ENCODE measurements around the gene MMP14. TPM values are rescaled to one million over a fixed set of nuclear protein-coding genes. Genes with fewer than 3 reads are reported as not detected.

MMP14 gene
- total and polyA plus RNA-seq, 2 of the 13 experiments (the other 11 are each of a cell fraction or from before 2014, with no cell fraction given) = 5.2 to 9.8 TPM

GRCh38 chr14:22821193-22822015 is 15.0 kb upstream of the MMP14 start (continued):
- TF ChIP-seq ZNF292 (CRISPR knock-in tag; IDR thresholded peaks at IDR 0.05; ENCODE audit: borderline replicate concordance, low read depth) (peak; percentile 33; the same call in 1 of the 2 replicates), JARID2 (CRISPR knock-in tag; IDR thresholded peaks at IDR 0.05; ENCODE audit: insufficient replicate concordance) (peak; percentile 94), ZNF225 (CRISPR knock-in tag; IDR thresholded peaks at IDR 0.05) (peak; percentile 97), TBP (CRISPR knock-in tag; IDR thresholded peaks at IDR 0.05) (no peak), HNF4G (IDR thresholded peaks at IDR 0.05; ENCODE audit: borderline replicate concordance, low read depth, low read length) (no peak), HNF4G (CRISPR knock-in tag; IDR thresholded peaks at IDR 0.05; ENCODE audit: borderline replicate concordance, low read depth) (no peak), ZNF724P (CRISPR knock-in tag; IDR thresholded peaks at IDR 0.05; ENCODE audit: borderline replicate concordance) (peak; percentile 86), THAP9 (CRISPR knock-in tag; IDR thresholded peaks at IDR 0.05; ENCODE audit: borderline replicate concordance) (peak; percentile 85), ZBTB20 (CRISPR knock-in tag; IDR thresholded peaks at IDR 0.05; ENCODE audit: borderline replicate concordance, low read depth) (peak; percentile 80; the same call in 1 of the 2 replicates), ZNF781 (CRISPR knock-in tag; IDR thresholded peaks at IDR 0.05; ENCODE audit: borderline replicate concordance, not compliant biosample characterization) (no peak), RBAK (CRISPR knock-in tag; IDR thresholded peaks at IDR 0.05) (peak; percentile 58; the same call in 1 of the 2 replicates), ZNF891 (CRISPR knock-in tag; IDR thresholded peaks at IDR 0.05) (peak; percentile 94; the same call in 1 of the 2 replicates), ZBTB43 (CRISPR knock-in tag; conservative IDR thresholded peaks at IDR 0.05) (peak; percentile 86), RAD21 (CRISPR knock-in tag; IDR thresholded peaks at IDR 0.05) (no peak), ADNP (CRISPR knock-in tag; IDR thresholded peaks at IDR 0.05) (no peak), SP4 (CRISPR knock-in tag; IDR thresholded peaks at IDR 0.05) (peak; percentile 62), THAP11 (CRISPR knock-in tag; IDR thresholded peaks at IDR 0.05) (peak; percentile 73; the same call in 1 of the 2 replicates), SNRNP70 (IDR thresholded peaks at IDR 0.05; ENCODE audit: low read depth, low read length) (no peak), ZMYM4 (CRISPR knock-in tag; IDR thresholded peaks at IDR 0.05) (peak; percentile 44; the same call in 1 of the 2 replicates), NCOA5 (CRISPR knock-in tag; IDR thresholded peaks at IDR 0.05) (no peak)
- TF ChIP-seq, protein P1, sequence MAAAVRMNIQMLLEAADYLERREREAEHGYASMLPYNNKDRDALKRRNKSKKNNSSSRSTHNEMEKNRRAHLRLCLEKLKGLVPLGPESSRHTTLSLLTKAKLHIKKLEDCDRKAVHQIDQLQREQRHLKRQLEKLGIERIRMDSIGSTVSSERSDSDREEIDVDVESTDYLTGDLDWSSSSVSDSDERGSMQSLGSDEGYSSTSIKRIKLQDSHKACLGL (CRISPR knock-in tag; IDR thresholded peaks at IDR 0.05) = peak; percentile 89
- TF ChIP-seq, protein P2, sequence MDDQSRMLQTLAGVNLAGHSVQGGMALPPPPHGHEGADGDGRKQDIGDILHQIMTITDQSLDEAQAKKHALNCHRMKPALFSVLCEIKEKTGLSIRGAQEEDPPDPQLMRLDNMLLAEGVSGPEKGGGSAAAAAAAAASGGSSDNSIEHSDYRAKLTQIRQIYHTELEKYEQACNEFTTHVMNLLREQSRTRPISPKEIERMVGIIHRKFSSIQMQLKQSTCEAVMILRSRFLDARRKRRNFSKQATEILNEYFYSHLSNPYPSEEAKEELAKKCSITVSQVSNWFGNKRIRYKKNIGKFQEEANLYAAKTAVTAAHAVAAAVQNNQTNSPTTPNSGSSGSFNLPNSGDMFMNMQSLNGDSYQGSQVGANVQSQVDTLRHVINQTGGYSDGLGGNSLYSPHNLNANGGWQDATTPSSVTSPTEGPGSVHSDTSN (CRISPR knock-in tag; IDR thresholded peaks at IDR 0.05; ENCODE audit: borderline replicate concordance) = no peak
